GM23248 (cell line): ENCODE results near the gene PLAU.

Experiments used
- EZH2 ChIP-seq: fragments of 200-600 bp; sonication (generic); IDR thresholded peaks from 2 replicates; pipeline ENCODE4 v1.6.1; 2018; ENCODE audit warnings: antibody characterized with exemption, mild to moderate bottlenecking; ENCODE audit not compliant: insufficient read depth, poor library complexity, severe bottlenecking
- EZH2phosphoT487 ChIP-seq: fragments of 200-600 bp; sonication (generic); IDR thresholded peaks from 2 replicates; pipeline ENCODE4 v1.6.1; 2018; ENCODE audit warnings: antibody characterized with exemption, moderate library complexity, mild to moderate bottlenecking, low read depth; ENCODE audit not compliant: insufficient read depth

DNA sequence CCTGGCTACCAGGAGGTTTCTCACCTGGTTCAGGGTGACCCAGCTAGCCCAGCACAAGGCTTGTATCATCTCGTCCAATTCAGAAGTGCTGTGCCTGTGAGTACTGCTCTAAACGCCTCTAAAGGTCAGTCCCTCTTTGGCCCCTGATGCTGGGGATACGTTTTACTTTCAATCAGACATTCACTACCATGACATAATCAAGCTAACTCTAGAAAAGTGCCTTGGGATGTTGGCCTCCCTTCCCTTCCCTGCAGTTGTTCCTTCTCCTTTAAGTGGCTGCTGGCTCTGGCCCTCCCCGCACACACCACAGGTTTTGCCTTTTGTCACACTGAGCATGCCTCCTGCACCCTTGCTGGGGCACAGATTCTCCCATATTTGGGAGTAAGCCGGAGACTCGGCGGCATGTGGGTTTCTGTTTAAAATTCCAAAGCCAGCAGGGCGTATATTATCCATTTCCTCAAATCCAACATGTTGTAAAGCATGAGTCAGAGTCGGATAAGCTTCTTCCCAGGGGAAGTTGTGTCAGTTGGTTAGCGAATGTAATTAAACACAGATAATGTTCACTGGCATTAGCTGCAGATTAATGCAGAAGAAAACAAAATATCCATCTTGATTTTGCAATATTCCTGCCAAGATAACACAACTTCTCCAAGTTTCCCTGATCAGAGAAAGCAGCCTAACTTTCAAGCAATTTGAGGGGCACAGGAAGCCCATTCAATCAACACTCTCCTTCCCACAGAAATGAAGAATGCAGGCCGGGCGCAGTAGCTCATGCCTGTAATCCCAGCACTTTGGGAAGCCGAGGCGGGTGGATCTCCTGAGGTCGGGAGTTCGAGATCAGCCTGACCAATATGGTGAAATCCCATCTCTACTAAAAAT is 55.2 kb downstream of the PLAU start:
- TF ChIP-seq EZH2phosphoT487 (0 out of 2 replicates have a peak, but pooled peaks have one; percentile 45), EZH2 (no peak)
